Esophagus muscularis mucosa (tissue), 4 donors: ENCODE results near the gene AKAP13. TPM values are rescaled to one million over a fixed set of nuclear protein-coding genes. Genes with fewer than 3 reads are reported as not detected.

ENCODE experiments used
- DNase-seq: peaks from one replicate; pipeline ENCODE4 v3.0.0-alpha.2; 2017; ENCODE audit errors: extremely low spot score
- H3K27ac ChIP-seq, 4 donors: fragments of 200-600 bp; sonication (generic); replicated peaks in 1 of 4; 1 replicate in 3 of 4; 2 replicates in 1 of 4; pipeline ENCODE4 v1.5.1; 2016 to 2019; ENCODE audit warnings: mild to moderate bottlenecking in 1 of 4
- H3K27me3 ChIP-seq, 4 donors: fragments of 200-600 bp; sonication (generic); one replicate each; pipeline versions ENCODE4 v1.5.1 to v1.6.0; 2016 to 2019
- H3K36me3 ChIP-seq, 4 donors: fragments of 200-600 bp; sonication (generic); one replicate each; pipeline ENCODE4 v1.5.1; 2016 to 2019
- H3K4me1 ChIP-seq, 4 donors: fragments of 200-600 bp; sonication (generic); one replicate each; pipeline ENCODE4 v1.5.1; 2016 to 2019
- H3K4me3 ChIP-seq, 4 donors: fragments of 200-600 bp; sonication (generic); 1 replicate in 2 of 4; 2 replicates in 2 of 4; pipeline ENCODE4 v1.5.1; 2016 to 2019; ENCODE audit warnings: mild to moderate bottlenecking in 4 of 4, moderate library complexity in 1 of 4
- H3K9me3 ChIP-seq, 4 donors: fragments of 200-600 bp; sonication (generic); 1 replicate in 3 of 4; 2 replicates in 1 of 4; pipeline ENCODE4 v1.5.1; 2016 to 2019
- CTCF ChIP-seq, 3 experiments: fragments of 200-600 bp in 2 of 3; fragments of 450-650 bp in 1 of 3; sonication (generic) in 2 of 3; IDR thresholded peaks; one replicate each; pipeline ENCODE4 v1.5.1; 2017 to 2019; ENCODE audit warnings: antibody characterized with exemption in 3 of 3, mild to moderate bottlenecking in 2 of 3, moderate library complexity in 1 of 3
- EP300 ChIP-seq: sonication (generic); formaldehyde crosslinking; IDR thresholded peaks from one replicate; pipeline ENCODE4 v1.6.1; 2017; ENCODE audit warnings: antibody characterized with exemption
- POLR2A ChIP-seq: fragments of 450-650 bp; IDR thresholded peaks from one replicate; pipeline ENCODE4 v1.6.1; 2017; ENCODE audit warnings: antibody characterized with exemption, moderate library complexity, mild to moderate bottlenecking, low read depth
- POLR2AphosphoS5 ChIP-seq, 2 donors: sonication (generic); formaldehyde crosslinking; IDR thresholded peaks; one replicate each; pipeline ENCODE4 v1.6.1; 2017; ENCODE audit warnings: antibody characterized with exemption in 2 of 2
- WGBS: methylation state at CpG from one replicate; pipeline ENCODE4 v1.1.5; 2018; 5-methylcytosine and 5-hydroxymethylcytosine counted together
- intact Hi-C: fragments of 100-400 bp; cut with DNase I; formaldehyde crosslinking; loops from one replicate; pipeline ENCODE4 v1.15.1; 2023
- total RNA-seq, 4 donors: library from RNA; depleted of rRNA; stranded (reverse); fragments of >200 nt; gene quantifications; one replicate each; pipeline versions ENCODE4 v1.1.0 to v1.2.1, GENCODE V29; 2016

Gene AKAP13
- total RNA-seq, 4 donors from 2014 or later = 232 to 323 (median 284) TPM

GRCh38 chr15:85760049-85760448 lies 379.6 kb downstream of the AKAP13 start:
- Histone ChIP-seq H3K36me3 (peaks cover 0 to 30% (median 7%) of the 10 kb centered on the region in 4 donors), H3K27ac (peak overlapping the region in 2 of 4 donors; percentile 74 to 83), H3K4me3 (no peak overlapping the region), H3K4me1 (peaks cover 48 to 95% (median 82%) of the 10 kb centered on the region in 4 donors), H3K27me3 (peaks cover 0 to 3% (median 0%) of the 10 kb centered on the region in 4 donors), H3K9me3 (no peaks in the 10 kb centered on the region)
- TF ChIP-seq EP300 (no peak), POLR2A (no peak), POLR2AphosphoS5 (IDR thresholded peaks at IDR 0.05) (no peak), CTCF (IDR thresholded peaks at IDR 0.05) (no peak)
- WGBS = 60% methylated on average over 1 of the region's 6 CpGs
- intact Hi-C loops = no loop called here
- no peak for DNase-seq

DNA sequence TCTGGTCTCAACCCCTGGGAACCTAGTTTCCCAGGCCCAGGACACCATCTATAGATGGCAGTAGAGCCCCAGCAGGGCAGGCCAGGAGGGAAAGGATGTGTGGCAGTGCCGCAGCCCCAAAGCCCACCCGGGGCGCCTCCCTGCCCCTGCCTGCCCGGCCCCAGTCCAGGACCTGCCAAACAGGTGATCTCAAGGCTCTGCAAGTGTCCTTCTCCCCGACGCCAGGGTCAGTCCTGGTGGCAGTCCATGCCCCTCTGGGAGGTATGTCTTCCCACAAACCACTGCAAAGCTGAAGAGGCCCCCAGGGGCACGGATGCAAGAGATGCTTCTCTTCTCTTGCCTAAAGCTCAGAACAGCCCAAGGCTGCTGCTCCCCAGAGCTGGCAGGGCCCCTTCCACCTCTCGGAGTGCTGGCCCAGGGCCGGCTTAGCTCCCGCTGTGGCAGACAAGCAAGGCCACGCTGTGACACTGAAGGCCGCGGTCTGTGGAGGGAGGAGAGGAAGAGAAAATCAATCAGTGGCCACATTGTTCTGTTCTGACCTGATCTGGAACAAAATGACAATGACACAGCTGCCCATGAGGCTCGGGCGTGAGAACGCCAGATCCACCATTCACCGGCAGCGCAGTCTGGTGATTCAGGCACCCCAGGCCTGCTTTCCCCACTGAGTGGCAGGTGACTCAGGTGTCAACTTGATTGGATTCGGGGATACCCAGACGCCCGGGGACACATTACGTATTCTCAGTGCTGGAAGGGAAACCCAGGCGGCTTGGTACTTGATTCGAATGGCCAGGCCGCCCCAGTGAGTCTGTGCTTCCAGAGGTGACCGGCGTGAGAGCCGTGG lies 380.3 kb downstream of the AKAP13 start:
- no peaks in the 10 kb centered on the region for H3K9me3 ChIP-seq
- DNase-seq = no peak
- no peak overlapping the region for H3K4me3 ChIP-seq
- peaks cover 43 to 91% (median 79%) of the 10 kb centered on the region in 4 donors for H3K4me1 ChIP-seq
- TF ChIP-seq POLR2A (no peak), EP300 (no peak), CTCF (IDR thresholded peaks at IDR 0.05) (no peak), POLR2AphosphoS5 (IDR thresholded peaks at IDR 0.05) (no peak)
- peaks cover 0 to 3% (median 0%) of the 10 kb centered on the region in 4 donors for H3K27me3 ChIP-seq
- H3K27ac ChIP-seq = peak overlapping the region; percentile 42 to 83 (median 76)
- WGBS = 97% methylated on average over 22 of the region's 28 CpGs
- intact Hi-C loops = no loop called here
- H3K36me3 ChIP-seq = peaks cover 0 to 30% (median 7%) of the 10 kb centered on the region in 4 donors

DNA sequence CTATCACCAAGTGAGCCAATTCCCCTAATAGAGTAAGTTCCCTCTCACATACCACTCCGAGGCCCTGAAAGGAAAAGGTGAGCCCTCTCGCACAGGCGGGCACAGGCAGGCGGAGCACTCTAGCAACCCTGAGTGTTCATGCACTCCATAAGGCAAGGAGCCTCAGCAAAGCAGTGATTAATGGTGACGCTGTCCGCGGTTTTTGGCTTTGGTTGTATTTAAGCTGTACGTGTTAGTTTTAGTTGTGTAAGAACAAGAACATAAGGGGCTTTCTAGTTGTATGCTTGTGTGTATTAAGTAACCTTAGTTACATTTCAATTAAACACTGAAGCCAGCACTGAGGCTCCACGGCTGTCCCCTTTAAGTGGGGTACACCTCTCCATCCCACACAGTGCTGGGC lies 381.2 kb downstream of the AKAP13 start:
- H3K27me3 ChIP-seq = peaks cover 0 to 3% (median 0%) of the 10 kb centered on the region in 4 donors
- WGBS = 52% methylated on average over 7 of the region's 9 CpGs
- H3K27ac ChIP-seq = peak overlapping the region; percentile 42 to 83 (median 76)
- peaks cover 0 to 30% (median 7%) of the 10 kb centered on the region in 4 donors for H3K36me3 ChIP-seq
- TF ChIP-seq POLR2A = no peak
- TF ChIP-seq POLR2AphosphoS5 (IDR thresholded peaks at IDR 0.05) = peak in 1 of 2 donors; percentile 50
- no peak for TF ChIP-seq EP300
- no peak for TF ChIP-seq CTCF (IDR thresholded peaks at IDR 0.05)
- H3K4me3 ChIP-seq = no peak overlapping the region
- intact Hi-C loops = no loop called here
- no peaks in the 10 kb centered on the region for H3K9me3 ChIP-seq
- no peak for DNase-seq
- H3K4me1 ChIP-seq = peaks cover 43 to 94% (median 83%) of the 10 kb centered on the region in 4 donors

DNA sequence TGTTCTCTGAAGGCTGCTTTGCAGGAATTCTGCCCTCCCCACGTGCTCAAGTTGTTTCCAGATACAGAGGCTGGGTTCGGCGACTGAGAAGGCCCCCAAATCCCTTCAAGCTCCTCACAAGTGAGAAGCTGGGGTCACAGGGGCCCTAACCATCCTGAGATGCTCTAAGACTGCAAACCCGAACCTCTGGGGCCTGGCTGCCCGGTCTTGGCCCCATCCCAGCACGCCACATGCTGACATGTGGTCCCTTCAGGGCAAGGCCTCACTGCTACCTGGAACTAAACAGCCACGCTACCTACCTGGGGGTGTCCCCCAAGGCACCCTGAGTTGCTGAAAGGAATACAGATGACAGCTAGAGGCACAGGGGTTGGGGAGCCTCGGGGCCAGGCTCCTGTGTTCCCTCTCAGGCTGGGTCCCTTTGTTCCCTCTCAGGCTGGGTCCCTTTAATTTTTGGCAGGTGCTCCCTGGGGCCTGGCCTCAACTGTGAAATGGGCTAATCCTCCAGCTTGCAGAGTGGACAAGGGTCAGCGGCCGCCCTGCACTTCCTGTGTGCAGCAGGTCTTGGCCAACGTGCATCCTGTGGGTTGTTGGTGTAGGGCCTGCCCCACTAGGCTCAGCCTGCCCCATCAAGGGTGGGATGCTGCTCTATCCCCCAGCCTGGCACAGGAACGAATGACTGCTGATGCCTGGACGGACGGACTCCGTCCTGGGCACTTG lies 381.8 kb downstream of the AKAP13 start:
- H3K4me3 ChIP-seq = no peak overlapping the region
- H3K27ac ChIP-seq = peak overlapping the region; percentile 42 to 83 (median 76)
- H3K27me3 ChIP-seq = peaks cover 0 to 3% (median 0%) of the 10 kb centered on the region in 4 donors
- no peak for DNase-seq
- intact Hi-C loops = no loop called here
- peaks cover 43 to 90% (median 79%) of the 10 kb centered on the region in 4 donors for H3K4me1 ChIP-seq
- H3K36me3 ChIP-seq = peaks cover 0 to 30% (median 7%) of the 10 kb centered on the region in 4 donors
- no peaks in the 10 kb centered on the region for H3K9me3 ChIP-seq
- TF ChIP-seq CTCF (IDR thresholded peaks at IDR 0.05) (no peak), POLR2A (no peak), EP300 (no peak), POLR2AphosphoS5 (IDR thresholded peaks at IDR 0.05) (no peak)
- WGBS = 74% methylated on average over 6 of the region's 15 CpGs
